Measurements from ENCODE around the gene ARPC2.

Gene ARPC2

DNA sequence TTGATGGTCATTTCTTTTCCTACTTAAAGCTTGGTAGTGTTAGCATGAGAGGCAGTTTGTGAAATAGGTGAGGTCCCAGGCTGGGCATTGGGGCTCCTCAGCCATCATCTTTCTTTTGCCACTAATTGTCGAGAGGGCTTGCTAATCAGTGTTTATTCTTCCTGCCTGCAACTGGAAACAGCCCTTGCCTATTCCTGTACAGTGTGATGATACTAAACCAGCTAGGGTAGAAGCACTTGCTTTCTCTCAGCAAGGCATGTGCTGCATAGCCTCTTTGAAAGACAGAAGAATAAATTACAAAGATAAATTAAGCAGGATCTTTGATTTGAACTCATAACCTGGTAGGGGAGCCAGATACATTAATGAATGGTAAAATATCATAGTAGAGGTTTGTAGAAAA is 27.2 kb downstream of the ARPC2 start:
- Histone ChIP-seq H3K27me3 (no peaks in the 10 kb centered on the region), H3K4me3 (no peak overlapping the region), H3K27ac (no peak overlapping the region), H3K4me1 (peaks cover 0 to 16% (median 5%) of the 10 kb centered on the region in 4 donors), H3K36me3 (peaks cover 83 to 87% (median 86%) of the 10 kb centered on the region in 3 donors), H3K9me3 (no peaks in the 10 kb centered on the region)
- intact Hi-C loops (cut with DNase I; ENCODE audit: low total_unique reads): no loop called here
- TF ChIP-seq, protein P1, sequence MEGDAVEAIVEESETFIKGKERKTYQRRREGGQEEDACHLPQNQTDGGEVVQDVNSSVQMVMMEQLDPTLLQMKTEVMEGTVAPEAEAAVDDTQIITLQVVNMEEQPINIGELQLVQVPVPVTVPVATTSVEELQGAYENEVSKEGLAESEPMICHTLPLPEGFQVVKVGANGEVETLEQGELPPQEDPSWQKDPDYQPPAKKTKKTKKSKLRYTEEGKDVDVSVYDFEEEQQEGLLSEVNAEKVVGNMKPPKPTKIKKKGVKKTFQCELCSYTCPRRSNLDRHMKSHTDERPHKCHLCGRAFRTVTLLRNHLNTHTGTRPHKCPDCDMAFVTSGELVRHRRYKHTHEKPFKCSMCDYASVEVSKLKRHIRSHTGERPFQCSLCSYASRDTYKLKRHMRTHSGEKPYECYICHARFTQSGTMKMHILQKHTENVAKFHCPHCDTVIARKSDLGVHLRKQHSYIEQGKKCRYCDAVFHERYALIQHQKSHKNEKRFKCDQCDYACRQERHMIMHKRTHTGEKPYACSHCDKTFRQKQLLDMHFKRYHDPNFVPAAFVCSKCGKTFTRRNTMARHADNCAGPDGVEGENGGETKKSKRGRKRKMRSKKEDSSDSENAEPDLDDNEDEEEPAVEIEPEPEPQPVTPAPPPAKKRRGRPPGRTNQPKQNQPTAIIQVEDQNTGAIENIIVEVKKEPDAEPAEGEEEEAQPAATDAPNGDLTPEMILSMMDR (IDR thresholded peaks at IDR 0.05): no peak
- no peak for DNase-seq

DNA sequence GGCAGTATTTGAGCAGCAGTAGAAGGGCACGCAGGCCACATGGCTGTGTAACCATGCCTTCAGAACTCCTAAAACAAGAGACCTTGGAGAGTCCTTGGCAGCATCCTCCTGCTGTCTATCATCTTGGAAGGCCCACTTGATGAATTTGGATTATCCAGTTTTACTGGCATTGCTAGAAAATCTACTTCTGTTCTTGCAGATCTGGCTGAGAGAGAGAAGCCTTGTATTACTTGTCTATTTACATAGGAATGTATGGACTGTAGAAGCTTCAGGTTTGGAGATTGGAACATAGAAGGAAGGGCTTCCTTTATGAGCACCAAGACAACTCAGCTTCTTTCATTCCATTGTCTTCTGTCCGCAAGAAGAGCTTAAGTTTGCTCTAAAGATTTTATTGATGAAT is 27.7 kb downstream of the ARPC2 start:
- peaks cover 0 to 16% (median 5%) of the 10 kb centered on the region in 4 donors for H3K4me1 ChIP-seq
- H3K27me3 ChIP-seq: no peaks in the 10 kb centered on the region
- H3K27ac ChIP-seq: no peak overlapping the region
- DNase-seq: no peak
- H3K36me3 ChIP-seq: peaks cover 83 to 87% (median 86%) of the 10 kb centered on the region in 3 donors
- intact Hi-C loops (cut with DNase I; ENCODE audit: low total_unique reads): no loop called here
- no peak overlapping the region for H3K4me3 ChIP-seq
- no peaks in the 10 kb centered on the region for H3K9me3 ChIP-seq
- TF ChIP-seq, protein P1 (IDR thresholded peaks at IDR 0.05): no peak

DNA sequence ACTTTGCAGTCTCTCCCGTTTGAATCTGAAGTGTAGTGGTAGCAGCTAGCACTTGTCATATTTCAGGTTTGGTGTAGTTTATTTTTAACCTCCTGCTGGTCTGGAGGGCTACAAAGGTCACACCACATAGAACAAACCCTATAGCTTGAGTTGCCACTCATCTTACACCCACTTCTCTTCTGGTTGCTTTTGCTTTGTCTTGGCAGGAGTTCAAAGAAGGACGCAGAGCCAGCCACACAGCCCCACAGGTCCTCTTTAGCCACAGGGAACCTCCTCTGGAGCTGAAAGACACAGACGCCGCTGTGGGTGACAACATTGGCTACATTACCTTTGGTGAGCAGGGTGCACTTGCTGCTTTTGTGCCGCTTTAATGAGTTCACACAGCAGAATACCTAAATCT is 28.2 kb downstream of the ARPC2 start:
- TF ChIP-seq, protein P1 (IDR thresholded peaks at IDR 0.05): no peak
- H3K4me3 ChIP-seq: no peak overlapping the region
- no peak for DNase-seq
- H3K36me3 ChIP-seq: peaks cover 83 to 87% (median 86%) of the 10 kb centered on the region in 3 donors
- peaks cover 0 to 16% (median 5%) of the 10 kb centered on the region in 4 donors for H3K4me1 ChIP-seq
- intact Hi-C loops (cut with DNase I; ENCODE audit: low total_unique reads): no loop called here
- no peaks in the 10 kb centered on the region for H3K9me3 ChIP-seq
- no peak overlapping the region for H3K27ac ChIP-seq
- H3K27me3 ChIP-seq: no peaks in the 10 kb centered on the region

DNA sequence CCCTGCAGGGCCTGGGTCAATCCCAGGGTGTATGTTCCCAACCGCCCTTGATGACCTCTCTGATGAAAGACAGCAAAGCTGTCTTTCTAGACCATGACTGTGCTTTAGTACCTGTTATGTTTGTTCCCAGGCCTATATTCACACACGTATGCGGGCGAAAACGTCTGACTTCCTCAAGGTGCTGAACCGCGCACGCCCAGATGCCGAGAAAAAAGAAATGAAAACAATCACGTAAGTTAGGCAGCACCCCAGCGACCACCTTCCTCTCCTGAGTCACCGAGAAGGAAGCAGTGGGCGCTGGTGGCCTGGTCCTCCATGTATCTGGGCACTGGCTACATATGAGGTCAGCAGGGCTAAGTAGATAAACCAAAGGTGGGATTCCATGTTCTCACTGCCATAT is 32.7 kb downstream of the ARPC2 start:
- H3K4me1 ChIP-seq: no peaks in the 10 kb centered on the region
- no peak overlapping the region for H3K27ac ChIP-seq
- H3K4me3 ChIP-seq: no peak overlapping the region
- H3K9me3 ChIP-seq: no peaks in the 10 kb centered on the region
- intact Hi-C loops (cut with DNase I; ENCODE audit: low total_unique reads): loop anchor here (10.0 kb wide), 1 partner anchor 625 kb away; no protein-coding TSS in a partner anchor
- TF ChIP-seq, protein P1 (IDR thresholded peaks at IDR 0.05): no peak
- peaks cover 99 to 100% (median 100%) of the 10 kb centered on the region in 3 donors for H3K36me3 ChIP-seq
- DNase-seq: no peak
- H3K27me3 ChIP-seq: no peaks in the 10 kb centered on the region

DNA sequence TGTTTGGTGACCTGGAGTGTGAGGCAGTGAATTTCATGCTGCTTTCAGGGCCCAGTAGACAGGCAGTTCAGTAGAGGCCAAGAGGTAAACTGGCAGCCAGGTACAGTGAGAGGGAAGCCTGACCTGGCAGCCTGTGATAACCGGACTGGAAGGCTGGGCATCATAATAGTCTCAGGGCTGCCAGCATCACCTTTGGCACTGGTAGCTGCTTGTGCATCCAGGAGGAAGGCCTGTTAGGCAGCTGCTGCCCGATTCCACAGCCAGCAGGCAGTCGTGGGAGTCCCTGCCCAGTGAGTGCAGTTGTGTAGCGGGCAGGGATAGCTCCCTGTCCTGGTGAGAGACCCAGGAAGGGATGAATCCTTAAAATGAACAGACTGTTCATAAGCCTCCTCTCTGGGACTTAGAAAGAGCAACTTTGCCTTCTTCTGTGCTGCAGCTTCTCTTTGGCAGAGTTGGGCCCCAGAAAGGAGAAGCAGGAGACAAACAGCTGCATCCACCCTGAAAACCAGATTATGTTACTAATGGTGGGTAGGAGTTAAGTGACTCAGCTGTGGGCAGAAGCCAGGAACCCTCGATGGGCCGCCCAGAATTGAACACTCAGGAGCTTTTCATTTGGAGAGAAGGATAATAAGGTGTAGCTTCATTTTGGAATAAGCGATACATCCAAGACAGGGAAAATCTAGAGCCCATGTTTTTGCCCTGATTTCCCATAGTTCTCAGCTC is 35.7 kb downstream of the ARPC2 start:
- no peaks in the 10 kb centered on the region for H3K27me3 ChIP-seq
- no peak overlapping the region for H3K4me3 ChIP-seq
- H3K4me1 ChIP-seq: no peaks in the 10 kb centered on the region
- no peak for DNase-seq
- no peaks in the 10 kb centered on the region for H3K9me3 ChIP-seq
- H3K36me3 ChIP-seq: peaks cover 81 to 94% (median 92%) of the 10 kb centered on the region in 3 donors
- intact Hi-C loops (cut with DNase I; ENCODE audit: low total_unique reads): loop anchor here (10.0 kb wide), 1 partner anchor 628 kb away; no protein-coding TSS in a partner anchor
- TF ChIP-seq, protein P1 (IDR thresholded peaks at IDR 0.05): no peak
- H3K27ac ChIP-seq: no peak overlapping the region

Data from tibial artery (tissue), 4 donors.